ENCODE results near the gene DSCAM. TPM values are rescaled to one million over a fixed set of nuclear protein-coding genes. Genes with fewer than 3 reads are reported as not detected.

Gene DSCAM
- total and polyA plus RNA-seq, 10 donors = 0.02 to 2.7 (median 2.0) TPM

- H3K4me3 ChIP-seq = no peak overlapping the region
- intact Hi-C loops (cut with DNase I; ENCODE audit: low total_unique reads) = no loop called here
- DNase-seq = no peak
- no peaks in the 10 kb centered on the region for H3K4me1 ChIP-seq
- WGBS, 5 donors = 74 to 89% (median 84%) methylated on average over 7 of the region's 7 CpGs
- H3K9me3 ChIP-seq = peaks cover 0 to 31% (median 15%) of the 10 kb centered on the region in 8 donors
- H3K27ac ChIP-seq = no peak overlapping the region
- peaks cover 0 to 3% (median 0%) of the 10 kb centered on the region in 7 donors for H3K27me3 ChIP-seq (replicated peaks in 1 of 7)
- H3K36me3 ChIP-seq = no peaks in the 10 kb centered on the region
- TF ChIP-seq POLR2A (IDR thresholded peaks at IDR 0.05) = no peak
- TF ChIP-seq CTCF (IDR thresholded peaks at IDR 0.05 in 8 of 11, conservative IDR thresholded peaks at IDR 0.05 in 3 of 11) = no peak
- TF ChIP-seq POLR2AphosphoS5 (IDR thresholded peaks at IDR 0.05) = no peak
Measured at GRCh38 chr21:40641042-40641441, 205.9 kb downstream of the DSCAM start.

GRCh38 chr21:40640266-40640789 is 206.6 kb downstream of the DSCAM start:
- TF ChIP-seq CTCF (IDR thresholded peaks at IDR 0.05 in 8 of 11, conservative IDR thresholded peaks at IDR 0.05 in 3 of 11) = no peak
- TF ChIP-seq POLR2AphosphoS5 (IDR thresholded peaks at IDR 0.05) = no peak
- no peak for TF ChIP-seq POLR2A (IDR thresholded peaks at IDR 0.05)

DNA sequence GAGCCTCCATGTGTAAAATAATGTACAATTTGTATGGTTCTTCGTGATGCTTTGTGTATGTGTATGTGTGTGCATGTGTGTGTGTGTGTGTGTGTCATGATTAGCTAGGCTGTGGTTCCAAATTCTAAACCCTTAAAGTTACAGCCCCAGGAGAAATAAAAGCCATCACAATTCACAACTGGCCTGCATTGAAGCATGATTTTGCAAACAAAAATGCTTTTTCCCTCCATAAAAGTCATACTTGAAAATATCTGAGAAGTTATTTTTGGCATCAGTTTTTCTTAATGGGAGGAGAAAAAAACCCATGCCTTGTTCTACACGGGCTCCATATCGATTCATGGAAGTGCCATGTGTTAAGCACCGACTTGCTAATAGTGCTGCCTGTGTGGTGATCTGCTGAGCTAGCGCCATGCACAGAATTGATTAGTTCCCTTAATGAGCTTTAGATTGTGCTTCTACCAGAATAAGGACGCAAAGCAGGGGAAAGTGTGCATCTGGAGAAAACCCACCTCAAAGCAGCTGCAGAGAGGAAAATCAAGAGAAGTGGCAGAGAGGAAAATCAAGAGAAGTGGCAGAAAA is 207.3 kb downstream of the DSCAM start:
- peaks cover 0 to 25% (median 13%) of the 10 kb centered on the region in 8 donors for H3K9me3 ChIP-seq
- no peaks in the 10 kb centered on the region for H3K36me3 ChIP-seq
- intact Hi-C loops (cut with DNase I; ENCODE audit: low total_unique reads) = no loop called here
- 78 to 86% (median 83%) methylated on average over 6 of the region's 6 CpGs for WGBS, 5 donors
- no peak for DNase-seq
- no peak overlapping the region for H3K27ac ChIP-seq
- TF ChIP-seq POLR2AphosphoS5 (IDR thresholded peaks at IDR 0.05) = no peak
- no peak for TF ChIP-seq CTCF (IDR thresholded peaks at IDR 0.05 in 8 of 11, conservative IDR thresholded peaks at IDR 0.05 in 3 of 11)
- no peak for TF ChIP-seq POLR2A (IDR thresholded peaks at IDR 0.05)
- no peaks in the 10 kb centered on the region for H3K4me1 ChIP-seq
- H3K4me3 ChIP-seq = no peak overlapping the region
- H3K27me3 ChIP-seq (replicated peaks in 1 of 7) = peaks cover 0 to 3% (median 0%) of the 10 kb centered on the region in 7 donors

More at GRCh38 chr21:40640266-40640789, 206.6 kb downstream of the DSCAM start:
- H3K27me3 ChIP-seq (replicated peaks in 1 of 7) = peaks cover 0 to 3% (median 0%) of the 10 kb centered on the region in 7 donors
- DNase-seq = no peak
- WGBS, 5 donors = 73 to 83% (median 78%) methylated on average over 9 of the region's 9 CpGs
- H3K4me3 ChIP-seq = no peak overlapping the region
- intact Hi-C loops (cut with DNase I; ENCODE audit: low total_unique reads) = no loop called here
- H3K9me3 ChIP-seq = peaks cover 0 to 28% (median 15%) of the 10 kb centered on the region in 8 donors
- H3K4me1 ChIP-seq = no peaks in the 10 kb centered on the region
- no peaks in the 10 kb centered on the region for H3K36me3 ChIP-seq
- H3K27ac ChIP-seq = no peak overlapping the region

DNA sequence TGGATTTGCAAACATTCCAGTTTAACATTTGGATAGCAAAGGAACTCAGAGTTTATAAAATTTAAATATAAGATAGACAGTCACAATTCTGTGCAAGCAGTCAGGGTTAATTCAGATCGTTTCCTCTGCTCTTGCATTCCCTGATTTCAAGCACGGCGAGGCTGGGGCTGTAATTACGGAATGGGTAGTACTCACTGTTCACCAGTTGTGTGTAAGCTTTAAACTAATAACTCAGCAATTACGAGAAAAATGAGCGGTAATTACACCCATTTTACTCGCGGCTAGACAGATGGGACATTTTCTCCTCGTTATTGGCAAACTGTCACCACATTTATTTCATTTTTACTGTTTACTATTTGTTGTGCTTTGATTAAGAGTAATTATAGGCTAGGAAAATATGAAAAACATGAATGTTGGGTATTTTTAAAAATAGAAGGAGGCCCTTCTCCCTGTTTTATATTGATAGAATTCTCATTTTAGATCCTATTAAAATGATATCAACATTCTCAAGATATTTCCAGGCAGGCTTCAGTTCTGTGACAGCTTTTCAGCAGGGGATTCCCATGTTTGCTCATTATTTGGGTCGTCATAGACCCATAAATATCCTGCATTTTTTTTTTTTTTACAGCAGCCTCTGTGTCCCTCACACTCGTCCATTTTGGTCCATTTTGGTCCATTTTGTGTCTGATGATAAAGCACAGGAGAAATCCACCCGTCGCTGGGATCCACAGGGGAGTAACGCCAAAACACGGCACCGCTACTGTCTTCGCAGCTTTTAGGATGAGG is 208.3 kb downstream of the DSCAM start:
- H3K4me3 ChIP-seq = no peak overlapping the region
- peaks cover 0 to 15% (median 4%) of the 10 kb centered on the region in 8 donors for H3K9me3 ChIP-seq
- no peak overlapping the region for H3K27ac ChIP-seq
- H3K36me3 ChIP-seq = no peaks in the 10 kb centered on the region
- intact Hi-C loops (cut with DNase I; ENCODE audit: low total_unique reads) = no loop called here
- WGBS, 5 donors = 80 to 84% (median 81%) methylated on average over 17 of the region's 17 CpGs
- no peaks in the 10 kb centered on the region for H3K4me1 ChIP-seq
- TF ChIP-seq CTCF (IDR thresholded peaks at IDR 0.05 in 8 of 11, conservative IDR thresholded peaks at IDR 0.05 in 3 of 11) (no peak), POLR2AphosphoS5 (IDR thresholded peaks at IDR 0.05) (no peak)
- DNase-seq = no peak
- peaks cover 0 to 3% (median 0%) of the 10 kb centered on the region in 7 donors for H3K27me3 ChIP-seq (replicated peaks in 1 of 7)

Data from spleen (tissue), 11 donors.